ENCODE data around the gene NODAL. TPM values are rescaled to one million over a fixed set of nuclear protein-coding genes. Genes with fewer than 3 reads are reported as not detected.
A peak's percentile ranks its signal among the peaks of the same experiment; 100 is the strongest.

The NODAL gene
- total RNA-seq, 1 donor from 2014 or later = not detected

GRCh38 chr10:70472799-70473454 is 31.4 kb upstream of the NODAL start:
- no peaks in the 10 kb centered on the region for H3K27me3 ChIP-seq (ENCODE audit: low read depth)
- H3K36me3 ChIP-seq = no peaks in the 10 kb centered on the region
- no peak overlapping the region for H3K4me3 ChIP-seq
- intact Hi-C loops (cut with DNase I) = no loop called here
- H3K9me3 ChIP-seq = no peaks in the 10 kb centered on the region
- H3K27ac ChIP-seq = no peak overlapping the region
- ATAC-seq (no peak), DNase-seq (no peak)
- TF ChIP-seq, protein P1, sequence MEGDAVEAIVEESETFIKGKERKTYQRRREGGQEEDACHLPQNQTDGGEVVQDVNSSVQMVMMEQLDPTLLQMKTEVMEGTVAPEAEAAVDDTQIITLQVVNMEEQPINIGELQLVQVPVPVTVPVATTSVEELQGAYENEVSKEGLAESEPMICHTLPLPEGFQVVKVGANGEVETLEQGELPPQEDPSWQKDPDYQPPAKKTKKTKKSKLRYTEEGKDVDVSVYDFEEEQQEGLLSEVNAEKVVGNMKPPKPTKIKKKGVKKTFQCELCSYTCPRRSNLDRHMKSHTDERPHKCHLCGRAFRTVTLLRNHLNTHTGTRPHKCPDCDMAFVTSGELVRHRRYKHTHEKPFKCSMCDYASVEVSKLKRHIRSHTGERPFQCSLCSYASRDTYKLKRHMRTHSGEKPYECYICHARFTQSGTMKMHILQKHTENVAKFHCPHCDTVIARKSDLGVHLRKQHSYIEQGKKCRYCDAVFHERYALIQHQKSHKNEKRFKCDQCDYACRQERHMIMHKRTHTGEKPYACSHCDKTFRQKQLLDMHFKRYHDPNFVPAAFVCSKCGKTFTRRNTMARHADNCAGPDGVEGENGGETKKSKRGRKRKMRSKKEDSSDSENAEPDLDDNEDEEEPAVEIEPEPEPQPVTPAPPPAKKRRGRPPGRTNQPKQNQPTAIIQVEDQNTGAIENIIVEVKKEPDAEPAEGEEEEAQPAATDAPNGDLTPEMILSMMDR (IDR thresholded peaks at IDR 0.05) = no peak
- peaks cover 10% of the 10 kb centered on the region for H3K4me1 ChIP-seq

GRCh38 chr10:70466951-70467350 is 25.5 kb upstream of the NODAL start:
- peaks cover 10% of the 10 kb centered on the region for H3K4me1 ChIP-seq
- H3K36me3 ChIP-seq = no peaks in the 10 kb centered on the region
- DNase-seq = no peak
- intact Hi-C loops (cut with DNase I) = no loop called here
- no peak overlapping the region for H3K27ac ChIP-seq
- no peak overlapping the region for H3K4me3 ChIP-seq
- ATAC-seq = no peak
- no peaks in the 10 kb centered on the region for H3K9me3 ChIP-seq
- H3K27me3 ChIP-seq (ENCODE audit: low read depth) = no peaks in the 10 kb centered on the region
- TF ChIP-seq, protein P1 (IDR thresholded peaks at IDR 0.05) = no peak

DNA sequence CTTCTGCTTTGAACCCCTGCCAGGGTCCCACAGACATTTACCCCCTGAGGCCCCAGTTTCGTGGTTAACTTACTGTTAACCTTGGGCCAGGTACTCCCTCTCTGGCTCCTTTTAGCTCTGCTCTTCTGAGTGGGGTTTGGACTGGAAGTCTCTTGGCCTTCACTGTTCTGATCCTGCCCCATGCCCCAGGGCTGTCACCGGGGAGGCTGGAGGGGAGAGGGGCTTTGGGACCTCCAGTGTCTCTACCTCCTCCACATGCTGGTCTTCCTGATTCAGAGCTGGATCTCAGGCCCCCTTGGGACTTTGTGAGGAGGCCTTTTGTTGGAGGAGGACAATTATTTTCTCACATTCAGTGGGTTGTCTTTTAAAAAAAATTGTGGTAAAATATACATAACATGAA is 24.4 kb upstream of the NODAL start:
- ATAC-seq = no peak
- peaks cover 20% of the 10 kb centered on the region for H3K4me1 ChIP-seq
- H3K27me3 ChIP-seq (ENCODE audit: low read depth) = no peaks in the 10 kb centered on the region
- intact Hi-C loops (cut with DNase I) = no loop called here
- no peak overlapping the region for H3K27ac ChIP-seq
- TF ChIP-seq, protein P1 (IDR thresholded peaks at IDR 0.05) = no peak
- DNase-seq = no peak
- H3K9me3 ChIP-seq = no peaks in the 10 kb centered on the region
- H3K36me3 ChIP-seq = no peaks in the 10 kb centered on the region
- no peak overlapping the region for H3K4me3 ChIP-seq

DNA sequence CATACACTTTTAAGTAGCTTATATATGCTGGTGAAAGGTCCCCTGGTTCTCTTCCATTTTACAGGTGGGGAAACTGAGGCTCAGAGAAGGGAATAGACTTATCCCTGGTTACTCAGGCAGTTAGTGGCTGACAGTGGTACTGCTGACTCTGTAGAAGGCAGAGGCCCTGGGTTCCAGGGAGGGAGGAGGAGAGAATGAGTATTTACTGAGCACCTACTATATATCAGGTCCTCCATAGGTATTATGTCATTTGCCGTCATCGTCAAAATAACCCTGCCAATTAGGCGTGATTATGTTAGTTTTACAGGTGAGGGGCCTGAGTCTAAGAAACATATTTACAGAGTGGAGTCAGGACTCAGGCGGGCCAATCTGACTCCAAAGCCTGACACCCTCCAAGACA is 23.8 kb upstream of the NODAL start:
- TF ChIP-seq, protein P1 (IDR thresholded peaks at IDR 0.05) = no peak
- Histone ChIP-seq H3K27ac (no peak overlapping the region), H3K9me3 (no peaks in the 10 kb centered on the region), H3K4me3 (no peak overlapping the region), H3K4me1 (peaks cover 20% of the 10 kb centered on the region), H3K27me3 (ENCODE audit: low read depth) (no peaks in the 10 kb centered on the region), H3K36me3 (no peaks in the 10 kb centered on the region)
- ATAC-seq (no peak), DNase-seq (no peak)
- intact Hi-C loops (cut with DNase I) = no loop called here

DNA sequence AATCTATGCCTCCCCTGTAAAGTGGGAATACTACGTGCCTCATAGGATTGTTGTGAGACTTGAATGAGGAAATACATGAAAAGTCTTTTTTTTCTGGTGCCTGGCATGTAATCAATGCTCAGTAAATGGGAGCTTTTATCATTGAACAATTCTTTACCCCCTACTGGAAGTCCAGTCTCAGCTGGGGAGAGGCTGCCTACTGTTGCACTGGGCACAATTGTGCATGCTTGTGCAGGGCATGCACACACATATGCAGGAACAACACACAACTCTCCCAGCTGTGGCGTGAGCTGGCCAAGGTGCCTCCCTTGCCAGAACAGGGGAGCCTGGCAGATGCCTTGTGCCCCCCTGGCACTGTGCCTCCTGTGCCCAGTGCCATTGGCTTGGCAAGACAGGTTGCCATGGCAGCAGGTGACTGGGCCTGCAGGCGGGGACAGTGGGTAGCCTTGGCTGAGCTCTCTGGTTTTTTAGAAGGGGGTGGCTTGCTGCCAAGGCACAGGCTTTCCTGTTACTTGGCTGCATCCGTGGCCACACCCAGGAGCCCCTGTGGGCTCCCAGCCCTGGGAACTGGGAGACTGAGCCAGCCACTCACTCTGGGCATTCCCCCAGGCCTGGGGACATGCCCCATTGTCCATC is 21.0 kb upstream of the NODAL start:
- Histone ChIP-seq H3K36me3 (no peaks in the 10 kb centered on the region), H3K9me3 (no peaks in the 10 kb centered on the region), H3K4me1 (peaks cover 33% of the 10 kb centered on the region), H3K27ac (peak overlapping the region; percentile 1), H3K4me3 (no peak overlapping the region), H3K27me3 (ENCODE audit: low read depth) (peaks cover 13% of the 10 kb centered on the region)
- peak; percentile 66 for DNase-seq
- intact Hi-C loops (cut with DNase I) = no loop called here
- TF ChIP-seq, protein P1 (IDR thresholded peaks at IDR 0.05) = no peak
- ATAC-seq = peak; percentile 3 to 9
